Effector CD8-positive, alpha-beta T cell (primary cell): ENCODE measurements around the gene LRRC34.
A peak's percentile ranks its signal among the peaks of the same experiment; 100 is the strongest.

Experiments
- DNase-seq: peaks from one replicate; lab custom pipeline; 2025; lab: John Stamatoyannopoulos, UW
- total RNA-seq, 4 experiments: gene quantifications; one replicate each; lab custom pipeline; 2026; lab: John Stamatoyannopoulos, UW

The LRRC34 gene
- 0 to 0.39 (median 0.09) reads per million in 4 experiments for total RNA-seq

DNA sequence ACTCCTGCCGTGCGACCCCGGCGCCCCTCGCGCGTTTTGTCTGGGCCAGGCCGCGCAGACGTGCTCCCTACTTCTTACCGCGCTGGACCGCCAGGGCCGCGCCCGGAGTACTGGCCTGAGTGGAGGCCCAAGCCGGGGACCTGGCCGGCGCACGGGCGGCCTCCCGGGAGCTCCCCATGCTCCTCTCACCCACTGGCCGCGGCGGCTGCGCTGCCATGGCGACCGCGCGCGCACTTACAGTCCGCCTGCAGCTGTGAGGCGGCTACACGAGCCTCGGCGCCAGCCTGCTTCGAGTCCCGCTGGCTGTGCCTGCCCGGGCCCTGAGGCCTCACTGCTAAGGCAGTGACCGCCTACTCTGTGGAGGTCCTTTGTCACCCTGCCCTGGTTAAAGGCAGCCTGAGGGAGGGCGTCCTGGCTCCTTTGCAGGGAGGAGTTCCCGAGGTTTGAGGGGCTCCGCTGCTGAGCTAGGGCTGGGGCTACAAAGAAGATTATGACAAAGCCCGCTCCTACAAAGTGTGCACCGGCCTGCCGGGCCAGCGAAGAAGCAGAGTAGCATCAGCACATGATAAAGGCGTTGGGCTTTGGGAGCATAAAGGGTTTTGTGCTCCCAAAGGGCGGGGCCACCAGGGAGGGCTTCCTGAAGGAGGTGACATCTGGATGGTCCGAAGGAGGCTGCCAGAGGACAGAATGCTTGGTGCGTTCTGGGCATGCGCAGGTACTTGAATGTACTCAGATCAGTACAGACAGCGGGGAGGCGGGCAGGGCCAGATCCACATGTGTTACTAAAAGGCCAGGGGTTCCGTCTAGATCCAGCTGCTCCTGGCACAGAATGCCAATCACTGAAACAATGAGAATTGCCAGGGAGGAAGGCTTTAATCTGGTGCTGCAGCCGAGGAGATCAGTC is at the start of gene LRRC34, which contains the start of gene LRRIQ4:
LRRC34 (minus strand) TSS at position 573 of the 904 bp plus-strand sequence; CDS start at position 217, 356 bp downstream.
LRRIQ4 (plus strand) TSS at position 539 of the 904 bp plus-strand sequence. CDS start 9,052 bp downstream, outside the sequence.
- peak; percentile 32 for DNase-seq

- no peak for DNase-seq
Observed at GRCh38 chr3:169861871-169862270, 49.2 kb upstream of the LRRC34 start.

DNA sequence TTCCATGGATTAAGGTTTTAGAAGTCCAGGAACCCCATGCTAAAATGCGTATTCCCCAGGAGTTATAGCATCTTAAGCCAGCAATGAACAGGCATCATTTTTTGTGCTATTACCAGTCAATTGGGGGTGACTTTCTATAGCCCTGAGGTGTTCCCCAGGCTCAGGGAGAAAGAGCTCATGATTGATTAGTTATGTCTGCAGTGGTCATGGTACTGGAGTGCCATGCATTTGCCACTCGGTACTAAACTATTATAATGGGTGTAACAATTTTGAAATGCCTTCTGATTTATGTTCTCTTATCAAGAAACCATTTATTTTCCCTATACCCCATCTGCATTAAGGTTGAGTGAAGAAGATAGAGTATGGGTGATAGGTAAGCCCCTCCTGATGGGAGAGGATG is 45.1 kb upstream of the LRRC34 start:
- no peak for DNase-seq

- no peak for DNase-seq
Observed at GRCh38 chr3:169855514-169855913, 42.8 kb upstream of the LRRC34 start.

DNA sequence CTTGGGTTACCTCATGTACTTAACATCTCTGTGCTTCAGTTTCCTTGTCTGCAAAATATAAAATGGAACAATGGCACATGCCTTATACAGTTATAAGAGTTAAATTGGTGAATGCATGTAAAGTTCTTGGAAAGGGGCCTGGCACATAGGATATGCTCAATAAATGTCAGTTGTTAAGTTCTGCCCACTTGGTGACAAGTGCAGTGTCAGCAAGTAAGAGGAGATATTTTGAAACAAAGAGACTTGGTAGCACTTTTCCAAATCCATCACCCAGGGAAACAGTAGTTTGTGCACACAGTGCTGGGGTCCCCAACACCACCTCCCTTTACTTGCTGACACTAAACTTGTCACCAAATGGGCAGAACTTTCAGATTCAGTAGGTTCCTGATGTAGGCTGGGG is 37.9 kb upstream of the LRRC34 start:
- no peak for DNase-seq

DNA sequence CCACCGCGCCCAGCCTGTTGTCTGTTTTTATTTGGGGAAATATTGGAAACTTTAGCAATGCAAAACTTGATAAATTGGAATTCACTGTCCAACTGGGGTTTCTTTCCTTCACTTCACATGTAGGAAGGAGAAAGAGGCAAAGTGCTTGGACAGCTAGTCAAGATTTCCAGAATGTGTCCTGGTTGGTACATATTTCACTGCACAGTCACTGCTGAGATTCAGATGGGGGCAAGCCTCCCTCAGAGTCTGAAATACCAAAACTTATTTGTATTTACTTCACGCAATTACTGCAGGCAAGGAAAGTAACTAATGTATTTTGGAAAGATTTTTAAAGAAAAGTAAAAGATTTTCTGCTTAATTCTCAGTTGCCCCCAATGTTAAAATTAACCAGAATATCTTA is 36.0 kb upstream of the LRRC34 start:
- no peak for DNase-seq

GRCh38 chr3:169847896-169848295 is 35.2 kb upstream of the LRRC34 start:
- DNase-seq = no peak

GRCh38 chr3:169846458-169847193 is 33.9 kb upstream of the LRRC34 start:
- DNase-seq = no peak

DNA sequence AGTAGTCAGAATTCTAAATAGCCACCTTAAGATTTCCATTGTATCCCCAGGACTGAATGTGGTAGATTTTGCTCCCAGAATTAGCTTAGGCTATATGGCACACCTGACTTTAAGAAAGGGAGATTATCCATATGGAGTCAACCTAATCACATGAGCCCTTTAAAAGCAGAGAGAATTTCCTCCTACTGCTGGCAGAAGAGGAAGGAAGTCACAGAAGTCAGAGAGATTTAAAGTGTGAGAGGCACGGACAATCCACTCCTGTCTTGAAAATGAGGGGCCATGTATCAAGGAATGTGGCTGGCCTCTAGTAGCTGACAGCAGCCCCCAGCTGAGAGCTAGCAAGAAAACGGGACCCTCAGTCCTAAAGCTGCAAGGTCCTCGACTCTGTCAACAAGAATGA is 30.3 kb upstream of the LRRC34 start:
- DNase-seq = no peak

- DNase-seq = no peak
Observed at GRCh38 chr3:169841171-169841570, 28.5 kb upstream of the LRRC34 start.

DNA sequence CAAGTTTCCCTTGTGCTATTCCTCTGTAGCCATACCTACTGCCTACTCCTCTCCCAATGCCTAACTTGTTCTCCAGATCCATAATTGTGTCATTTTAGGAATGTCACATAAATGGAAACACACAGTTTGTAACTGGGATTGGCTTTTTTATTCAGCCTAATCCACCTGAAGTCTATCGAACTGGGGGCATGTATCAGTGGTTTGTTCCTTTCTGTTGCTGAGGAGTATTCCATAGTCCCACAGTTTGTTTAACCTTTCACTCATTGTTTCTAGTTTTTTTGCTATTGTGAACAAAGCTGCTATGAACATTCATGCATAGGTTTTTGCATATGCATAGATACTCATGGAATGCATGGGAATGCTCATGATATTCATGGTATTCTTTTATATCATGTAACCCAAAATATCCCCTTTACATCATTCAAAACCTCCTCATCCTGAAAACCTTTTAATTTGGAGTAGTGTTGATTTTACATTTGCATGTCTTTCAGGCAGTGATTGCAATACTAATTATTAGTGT is 25.9 kb upstream of the LRRC34 start:
- no peak for DNase-seq

DNA sequence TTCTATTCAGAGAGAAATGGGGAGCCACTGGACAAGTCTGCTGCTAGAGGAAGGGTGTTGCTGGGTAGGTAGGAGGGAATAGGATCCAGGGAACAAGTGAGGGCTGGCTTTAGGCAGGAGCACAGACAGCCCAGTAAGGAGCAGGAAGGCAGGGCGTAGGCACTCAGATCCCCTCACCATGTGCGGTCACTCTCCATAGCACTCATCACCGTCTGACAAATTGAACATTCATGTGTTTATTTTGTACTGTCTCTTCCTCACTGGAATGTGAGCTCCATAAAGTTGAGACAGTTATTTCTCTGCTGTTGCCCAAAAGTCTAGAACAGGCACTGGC is 24.2 kb upstream of the LRRC34 start:
- DNase-seq = no peak

- no peak for DNase-seq
Observed at GRCh38 chr3:169836078-169836941, 23.6 kb upstream of the LRRC34 start.

- DNase-seq = no peak
Observed at GRCh38 chr3:169835533-169835932, 22.8 kb upstream of the LRRC34 start.

GRCh38 chr3:169827712-169828111 is 15.0 kb upstream of the LRRC34 start:
- no peak for DNase-seq

GRCh38 chr3:169825316-169825715 is 12.6 kb upstream of the LRRC34 start:
- no peak for DNase-seq

- no peak for DNase-seq
Observed at GRCh38 chr3:169822983-169823382, 10.3 kb upstream of the LRRC34 start.

DNA sequence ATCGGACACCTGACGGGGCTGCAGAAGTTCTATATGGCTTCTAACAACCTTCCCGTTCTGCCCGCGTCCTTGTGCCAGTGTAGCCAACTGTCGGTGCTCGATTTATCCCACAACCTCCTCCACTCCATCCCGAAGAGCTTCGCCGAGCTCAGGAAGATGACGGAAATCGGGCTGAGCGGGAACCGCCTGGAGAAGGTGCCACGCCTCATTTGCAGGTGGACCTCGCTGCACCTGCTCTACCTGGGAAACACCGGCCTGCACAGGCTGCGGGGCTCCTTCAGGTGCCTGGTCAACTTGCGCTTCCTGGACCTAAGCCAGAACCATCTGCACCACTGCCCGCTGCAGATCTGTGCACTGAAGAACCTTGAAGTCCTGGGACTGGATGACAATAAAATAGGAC is 9.8 kb upstream of the LRRC34 start:
- DNase-seq = no peak

GRCh38 chr3:169822091-169822490 is 9.4 kb upstream of the LRRC34 start:
- DNase-seq = no peak

DNA sequence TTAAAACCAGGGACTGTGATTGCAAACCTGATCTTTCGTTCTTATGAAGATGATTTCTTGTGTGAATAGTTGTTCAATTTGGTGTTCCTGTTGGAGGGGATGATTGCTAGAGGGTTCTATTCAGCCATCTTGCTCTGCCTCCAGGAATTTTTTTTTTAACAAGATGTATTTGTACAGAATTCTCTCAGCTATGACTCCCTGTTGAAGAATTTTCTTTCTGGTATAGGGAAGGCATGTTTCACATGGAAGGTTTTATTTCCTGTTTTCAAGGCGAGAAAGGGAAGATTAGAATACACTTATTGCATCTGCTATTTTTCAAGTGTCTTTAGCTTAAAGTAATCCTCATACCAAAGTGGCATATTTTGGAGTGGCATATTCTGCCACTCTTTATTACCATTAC is 5.6 kb upstream of the LRRC34 start:
- DNase-seq = no peak

DNA sequence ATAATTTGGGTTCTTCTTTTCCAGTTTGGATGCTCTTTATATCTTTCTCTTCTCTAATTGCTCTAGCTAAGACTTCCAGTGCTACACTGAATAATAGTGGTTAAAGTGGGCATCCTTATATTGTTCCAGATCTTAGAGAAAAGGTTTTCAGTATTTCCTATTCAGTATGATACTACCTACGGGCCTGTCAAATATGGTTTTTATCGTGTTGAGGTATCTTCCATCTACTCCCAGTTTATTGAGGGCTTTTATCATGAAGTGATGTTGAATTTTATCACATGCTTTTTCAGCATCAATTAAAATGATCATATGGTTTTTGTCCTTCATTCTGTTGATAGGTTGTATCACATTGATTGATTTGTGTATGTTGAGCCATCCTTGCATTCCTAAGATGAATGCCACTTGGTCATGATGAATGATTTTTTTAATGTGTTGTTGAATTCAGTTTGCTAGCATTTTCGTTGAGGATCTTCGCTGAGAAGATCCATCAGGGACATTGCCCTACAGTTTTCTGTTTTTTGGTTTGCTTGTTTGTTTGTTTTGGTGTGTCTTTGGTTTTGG is 3.0 kb upstream of the LRRC34 start:
- no peak for DNase-seq
